Epidermal melanocyte (primary cell): ENCODE measurements around the gene IRF1.

Experiments
- DNase-seq: peaks from one replicate; pipeline ENCODE4 v3.0.0; 2011; ENCODE audit warnings: low spot score; ENCODE audit not compliant: insufficient read length

Gene IRF1

GRCh38 chr5:132500931-132501628, 10.5 kb upstream of the IRF1 start:
- peak; percentile 33 for DNase-seq

GRCh38 chr5:132500244-132500930, 9.8 kb upstream of the IRF1 start:
- no peak for DNase-seq

- no peak for DNase-seq
These were observed 9.1 kb upstream of the IRF1 start for GRCh38 chr5:132499440-132500243.

- no peak for DNase-seq
These were observed 8.2 kb upstream of the IRF1 start for GRCh38 chr5:132498686-132499271.

- no peak for DNase-seq
These were observed 7.6 kb upstream of the IRF1 start for GRCh38 chr5:132498152-132498551.

- DNase-seq: peak; percentile 80
These were observed 7.0 kb upstream of the IRF1 start for GRCh38 chr5:132497488-132497997.

- peak; percentile 82 for DNase-seq
These were observed 6.3 kb upstream of the IRF1 start for GRCh38 chr5:132496631-132497487.

GRCh38 chr5:132496191-132496630, 5.6 kb upstream of the IRF1 start:
- DNase-seq: peak; percentile 88

- peak; percentile 78 for DNase-seq
These were observed 5.2 kb upstream of the IRF1 start for GRCh38 chr5:132495667-132496190.

GRCh38 chr5:132493821-132494220, 3.2 kb upstream of the IRF1 start:
- DNase-seq: no peak

- DNase-seq: no peak
These were observed 2.7 kb upstream of the IRF1 start for GRCh38 chr5:132493241-132493640.

- no peak for DNase-seq
These were observed 2.0 kb upstream of the IRF1 start for GRCh38 chr5:132492386-132493125.

- DNase-seq: no peak
These were observed 1.1 kb upstream of the IRF1 start for GRCh38 chr5:132491368-132492364.

GRCh38 chr5:132489871-132490483, 596 bp downstream of the IRF1 start:
- DNase-seq: no peak

- DNase-seq: no peak
These were observed 1.4 kb downstream of the IRF1 start for GRCh38 chr5:132489051-132489770.

GRCh38 chr5:132488590-132488989, 2.0 kb downstream of the IRF1 start:
- DNase-seq: no peak

GRCh38 chr5:132487841-132488555, 2.6 kb downstream of the IRF1 start:
- no peak for DNase-seq
